Heart left ventricle (tissue), 13 donors: ENCODE results near the gene EIF3CL.
"Not testable (repeated sequence)": the region's sequence is repeated elsewhere in the genome, so short reads cannot be mapped to it uniquely, and the experiment has no call there.

Experiments used
- POLR2A ChIP-seq, 2 donors: fragments of 450-650 bp; IDR thresholded peaks; one replicate each; pipeline ENCODE4 v1.6.1; 2017; ENCODE audit warnings: antibody characterized with exemption in 2 of 2, mild to moderate bottlenecking in 2 of 2, moderate library complexity in 2 of 2
- TF ChIP-seq, protein P1 (sequence below), 12 donors: fragments of 200-600 bp; sonication (generic) in 4 of 12; IDR thresholded peaks; one replicate each; pipeline versions ENCODE4 v1.5.0 to v1.8.0; 2018 to 2022; ENCODE audit warnings: antibody characterized with exemption in 12 of 12, mild to moderate bottlenecking in 5 of 12
- donor health status: ischemic (EF 13 %, LVEDD 7.1; RV severe dilation, severe dysfunction).
- donor health status: DM: no; HTN: yes; CAD: no.
- donor health status: DM: no; HTN: no; CAD: no.
- donor health status: ischemic (EF 25% LVEDD 6.9; RV normal size, moderate dysfunction).
- donor health status: ischemic (EF 25% LVEDD 5.7; RV mildly dilated, moderate dysfunction).
- donor health status: ischemic (EF 35%, LVEDD 5.7; RV mildly dilated, moderate dysfunction).
- donor health status: nonischemic (EF 11% LVEDD 7.7; RV severe dilation, severe dysfunction).
- donor health status: DM: yes; HTN: yes; CAD: no.
- donor health status: PGD.
- donor health status: ischemic (EF 29% LVEDD 5.4; RV normal size, mild dysfunction).
- donor health status: nonischemic (EF 23%, LVEDD 6.1; RV moderate dilation, normal function).

DNA sequence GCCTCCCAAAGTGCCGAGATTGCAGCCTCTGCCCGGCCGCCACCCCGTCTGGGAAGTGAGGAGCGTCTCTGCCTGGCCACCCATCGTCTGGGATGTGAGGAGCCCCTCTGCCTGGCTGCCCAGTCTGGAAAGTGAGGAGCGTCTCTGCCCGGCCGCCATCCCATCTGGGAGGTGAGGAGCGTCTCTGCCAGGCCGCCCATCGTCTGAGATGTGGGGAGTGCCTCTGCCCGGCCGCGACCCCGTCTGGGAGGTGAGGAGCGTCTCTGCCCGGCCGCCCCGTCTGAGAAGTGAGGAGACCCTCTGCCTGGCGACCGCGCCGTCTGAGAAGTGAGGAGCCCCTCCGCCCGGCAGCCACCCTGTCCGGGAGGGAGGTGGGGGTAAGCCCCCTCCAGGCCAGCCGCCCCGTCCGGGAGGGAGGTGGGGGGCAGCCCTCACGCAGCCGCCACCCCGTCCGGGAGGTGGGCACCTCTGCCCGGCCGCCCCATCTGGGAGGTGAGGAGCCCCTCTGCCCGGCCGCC lies 26.5 kb downstream of the EIF3CL start:
- TF ChIP-seq, protein P1, sequence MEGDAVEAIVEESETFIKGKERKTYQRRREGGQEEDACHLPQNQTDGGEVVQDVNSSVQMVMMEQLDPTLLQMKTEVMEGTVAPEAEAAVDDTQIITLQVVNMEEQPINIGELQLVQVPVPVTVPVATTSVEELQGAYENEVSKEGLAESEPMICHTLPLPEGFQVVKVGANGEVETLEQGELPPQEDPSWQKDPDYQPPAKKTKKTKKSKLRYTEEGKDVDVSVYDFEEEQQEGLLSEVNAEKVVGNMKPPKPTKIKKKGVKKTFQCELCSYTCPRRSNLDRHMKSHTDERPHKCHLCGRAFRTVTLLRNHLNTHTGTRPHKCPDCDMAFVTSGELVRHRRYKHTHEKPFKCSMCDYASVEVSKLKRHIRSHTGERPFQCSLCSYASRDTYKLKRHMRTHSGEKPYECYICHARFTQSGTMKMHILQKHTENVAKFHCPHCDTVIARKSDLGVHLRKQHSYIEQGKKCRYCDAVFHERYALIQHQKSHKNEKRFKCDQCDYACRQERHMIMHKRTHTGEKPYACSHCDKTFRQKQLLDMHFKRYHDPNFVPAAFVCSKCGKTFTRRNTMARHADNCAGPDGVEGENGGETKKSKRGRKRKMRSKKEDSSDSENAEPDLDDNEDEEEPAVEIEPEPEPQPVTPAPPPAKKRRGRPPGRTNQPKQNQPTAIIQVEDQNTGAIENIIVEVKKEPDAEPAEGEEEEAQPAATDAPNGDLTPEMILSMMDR (IDR thresholded peaks at IDR 0.05) = not testable (repeated sequence)
- not testable (repeated sequence) for TF ChIP-seq POLR2A (IDR thresholded peaks at IDR 0.05)
